Activated T-cell treated with anti-CD3 and anti-CD28 coated beads, Interleukin-2, amount 50 U/mL, for 4 hours (primary cell): Measurements from ENCODE around the gene NTN3. TPM values are rescaled to one million over a fixed set of nuclear protein-coding genes. Genes with fewer than 3 reads are reported as not detected.

ENCODE experiments used
- ATAC-seq, 2 donors: fragments of 200-7000 bp; cut with Tn5 transposase; one replicate each; pipeline ENCODE4 v1.10.0; 2021
- DNase-seq: peaks from one replicate; pipeline ENCODE4 v3.0.0-alpha.2; 2020
- H3K27me3 Mint-ChIP-seq: one replicate; pipeline ENCODE4 v1.8.0; 2021; ENCODE audit warnings: low read depth, mixed read lengths
- H3K36me3 Mint-ChIP-seq: one replicate; pipeline ENCODE4 v1.8.0; 2022; ENCODE audit warnings: mixed read lengths; ENCODE audit not compliant: insufficient read depth
- H3K4me1 Mint-ChIP-seq: one replicate; pipeline ENCODE4 v1.8.0; 2021; ENCODE audit warnings: low read depth, mixed read lengths
- H3K4me3 Mint-ChIP-seq: one replicate; pipeline ENCODE4 v1.8.0; 2021; ENCODE audit warnings: mild to moderate bottlenecking, moderate library complexity, mixed read lengths
- H3K9me3 Mint-ChIP-seq: one replicate; pipeline ENCODE4 v1.8.0; 2021; ENCODE audit warnings: mixed read lengths
- total RNA-seq, 3 donors: library from RNA; stranded (reverse); gene quantifications; one replicate each; pipeline ENCODE4 v1.2.1, GENCODE V29; 2021

NTN3 gene
- total RNA-seq, 3 donors from 2014 or later: not detected

GRCh38 chr16:2486645-2487516 is 15.8 kb downstream of the NTN3 start:
- peak overlapping the region; percentile 42 for H3K4me3 Mint-ChIP-seq
- peaks cover 13% of the 10 kb centered on the region for H3K4me1 Mint-ChIP-seq
- DNase-seq (peak; percentile 78), ATAC-seq (peak; percentile 94 to 98)
- no peaks in the 10 kb centered on the region for H3K9me3 Mint-ChIP-seq
- no peaks in the 10 kb centered on the region for H3K36me3 Mint-ChIP-seq
- no peaks in the 10 kb centered on the region for H3K27me3 Mint-ChIP-seq

- no peaks in the 10 kb centered on the region for H3K36me3 Mint-ChIP-seq
- H3K4me1 Mint-ChIP-seq: peaks cover 12% of the 10 kb centered on the region
- H3K27me3 Mint-ChIP-seq: no peaks in the 10 kb centered on the region
- ATAC-seq: no peak
- peak overlapping the region; percentile 39 for H3K4me3 Mint-ChIP-seq
- no peaks in the 10 kb centered on the region for H3K9me3 Mint-ChIP-seq
- DNase-seq: no peak
Measured at GRCh38 chr16:2487517-2487842, 16.4 kb downstream of the NTN3 start.

DNA sequence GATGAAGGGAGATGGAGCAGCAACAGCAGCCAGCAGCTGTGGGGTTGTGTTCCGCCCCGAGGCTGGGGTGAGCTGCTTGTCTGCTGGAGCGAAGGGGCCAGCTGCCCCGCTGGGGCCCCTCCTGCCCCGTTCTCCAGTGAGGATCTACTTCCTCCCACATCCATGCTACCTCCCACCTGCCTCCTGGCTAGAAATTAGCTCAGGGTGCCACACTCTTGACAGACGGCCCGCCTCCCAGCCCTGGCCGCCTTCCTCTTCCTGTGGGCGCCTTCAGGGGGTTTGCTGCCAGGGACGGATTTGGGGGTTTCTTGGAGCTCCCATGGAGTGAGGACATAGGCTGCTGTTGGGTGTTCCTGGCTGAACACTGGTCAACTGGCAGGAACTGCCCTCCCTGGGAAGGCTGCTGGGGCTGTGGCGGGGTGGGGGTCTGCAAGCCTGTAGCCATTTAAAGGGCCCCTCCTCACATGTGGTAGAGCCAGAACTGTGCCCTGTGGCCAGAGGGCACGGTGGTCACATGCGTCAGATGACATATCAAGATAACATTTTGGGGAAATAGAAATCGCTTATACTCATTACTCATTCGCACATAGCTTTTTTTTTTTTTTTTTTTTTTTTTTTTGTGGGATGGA is 16.9 kb downstream of the NTN3 start:
- no peaks in the 10 kb centered on the region for H3K9me3 Mint-ChIP-seq
- no peak for DNase-seq
- H3K27me3 Mint-ChIP-seq: no peaks in the 10 kb centered on the region
- H3K36me3 Mint-ChIP-seq: no peaks in the 10 kb centered on the region
- H3K4me3 Mint-ChIP-seq: no peak overlapping the region
- H3K4me1 Mint-ChIP-seq: peaks cover 12% of the 10 kb centered on the region
- ATAC-seq: no peak

GRCh38 chr16:2489581-2489980 is 18.5 kb downstream of the NTN3 start:
- DNase-seq: no peak
- Mint-ChIP-seq H3K36me3 (no peaks in the 10 kb centered on the region), H3K27me3 (no peaks in the 10 kb centered on the region), H3K4me1 (peaks cover 12% of the 10 kb centered on the region), H3K9me3 (no peaks in the 10 kb centered on the region), H3K4me3 (no peak overlapping the region)
- ATAC-seq: no peak

DNA sequence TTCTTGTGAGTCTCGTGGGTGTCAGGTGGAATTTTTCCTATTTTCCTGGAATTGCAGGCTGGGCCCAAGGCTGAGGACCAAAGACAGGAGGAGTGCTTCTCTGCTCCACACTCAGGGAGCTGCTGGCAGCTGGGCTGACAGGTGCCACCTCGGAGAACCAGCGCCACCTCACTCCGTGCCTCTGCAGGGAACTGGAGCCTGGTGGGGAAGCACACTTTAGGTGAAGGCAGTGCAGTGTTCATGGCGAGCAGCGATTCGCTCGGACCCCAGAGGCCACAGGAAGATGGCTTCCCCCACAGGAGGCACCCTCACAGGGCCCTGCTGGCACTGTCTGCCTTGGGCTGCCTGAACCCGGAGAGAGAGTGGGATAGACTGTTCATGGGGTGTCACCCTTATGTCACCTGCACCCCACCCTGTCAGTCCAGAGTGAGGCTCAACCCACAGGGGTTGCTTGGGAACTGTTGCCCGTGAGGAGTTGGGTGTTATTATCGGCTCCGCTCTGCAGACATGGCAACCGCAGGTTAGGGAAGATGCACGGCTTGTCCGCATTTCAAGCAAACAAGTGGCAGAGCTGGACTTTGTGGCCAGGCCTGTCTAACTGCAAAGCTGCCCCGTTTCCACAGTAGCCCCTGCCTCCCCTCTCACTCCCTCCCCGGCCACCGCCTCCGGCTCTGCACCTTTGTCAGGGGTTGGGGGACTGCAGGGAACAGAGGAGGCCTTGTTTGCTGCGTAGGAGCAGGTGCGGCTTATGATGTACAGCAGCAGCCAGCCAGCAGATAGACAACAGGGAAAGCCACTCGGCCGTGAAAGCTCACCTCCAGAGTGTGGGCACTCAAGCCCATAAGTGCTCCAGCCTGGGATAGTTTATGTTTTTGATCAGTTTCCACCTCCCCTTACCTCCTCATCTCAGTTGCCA is 19.4 kb downstream of the NTN3 start:
- no peak for DNase-seq
- Mint-ChIP-seq H3K4me3 (no peak overlapping the region), H3K27me3 (no peaks in the 10 kb centered on the region)

DNA sequence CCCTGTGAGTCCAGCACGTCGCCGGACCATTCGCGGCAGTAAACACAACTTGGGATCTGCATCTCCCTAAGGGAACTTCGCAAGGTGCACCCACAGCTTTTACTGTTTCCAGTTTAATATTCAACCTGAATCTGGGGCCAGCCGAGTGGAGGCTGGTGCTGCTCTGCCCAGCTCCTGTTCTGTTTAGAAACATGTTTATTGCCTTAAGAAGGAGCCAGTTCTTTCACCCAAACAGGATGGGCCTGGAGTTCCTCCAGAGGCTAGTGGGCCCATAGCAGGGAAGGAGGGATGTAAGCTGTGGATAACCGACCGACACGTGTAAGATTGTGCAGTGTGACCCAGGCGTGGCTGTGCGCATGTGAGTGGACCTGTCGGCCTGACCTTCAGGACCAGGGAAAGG is 21.2 kb downstream of the NTN3 start:
- Mint-ChIP-seq H3K9me3 (no peaks in the 10 kb centered on the region), H3K36me3 (peaks cover 1% of the 10 kb centered on the region), H3K27me3 (no peaks in the 10 kb centered on the region), H3K4me3 (no peak overlapping the region), H3K4me1 (peaks cover 4% of the 10 kb centered on the region)
- DNase-seq: no peak
- ATAC-seq: no peak

More for the DNA sequence above, 19.4 kb downstream of the NTN3 start:
- no peaks in the 10 kb centered on the region for H3K36me3 Mint-ChIP-seq
- ATAC-seq: no peak
- no peaks in the 10 kb centered on the region for H3K9me3 Mint-ChIP-seq
- H3K4me1 Mint-ChIP-seq: peaks cover 12% of the 10 kb centered on the region

DNA sequence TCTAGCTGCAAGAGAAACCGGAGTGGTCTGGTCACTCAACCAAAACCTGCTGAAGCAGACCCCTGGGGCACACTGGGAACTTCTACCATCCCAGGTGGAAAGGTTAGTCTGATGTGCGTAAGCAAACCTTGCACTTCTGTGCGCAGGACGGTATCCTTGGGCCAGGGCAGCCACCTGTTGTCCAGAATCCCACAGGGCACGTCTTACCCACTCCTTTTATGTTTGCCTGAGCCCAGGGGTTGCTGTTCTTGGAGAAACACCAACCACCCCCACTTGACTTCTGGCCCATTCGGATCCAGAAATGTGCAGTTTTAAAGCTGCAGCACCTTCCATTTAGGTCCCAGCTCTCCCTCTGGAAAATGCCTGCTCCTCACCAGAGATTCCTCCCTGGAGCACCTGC is 22.5 kb downstream of the NTN3 start:
- H3K4me3 Mint-ChIP-seq: no peak overlapping the region
- H3K27me3 Mint-ChIP-seq: no peaks in the 10 kb centered on the region
- no peaks in the 10 kb centered on the region for H3K4me1 Mint-ChIP-seq
- H3K36me3 Mint-ChIP-seq: peaks cover 4% of the 10 kb centered on the region
- no peaks in the 10 kb centered on the region for H3K9me3 Mint-ChIP-seq
- DNase-seq (no peak), ATAC-seq (no peak)

DNA sequence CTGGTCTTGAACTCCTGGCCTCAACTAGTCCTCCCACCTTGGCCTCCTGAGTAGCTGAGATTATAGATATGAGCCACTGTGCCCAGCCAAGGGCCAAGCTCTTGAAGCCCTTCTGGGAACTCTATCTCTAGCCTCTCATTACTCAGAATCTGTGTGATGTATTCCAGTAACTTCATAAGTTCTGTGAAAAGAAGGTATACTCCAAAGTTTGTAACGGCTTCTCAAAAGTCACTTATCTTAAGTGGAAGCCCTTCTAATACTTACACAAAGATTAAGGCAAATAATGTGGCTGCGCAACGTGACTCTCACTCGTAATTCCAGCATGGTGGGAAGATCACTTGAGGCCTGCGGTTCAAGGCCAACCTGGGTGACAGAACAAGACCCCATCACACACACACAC is 23.5 kb downstream of the NTN3 start:
- H3K27me3 Mint-ChIP-seq: no peaks in the 10 kb centered on the region
- H3K36me3 Mint-ChIP-seq: peaks cover 4% of the 10 kb centered on the region
- DNase-seq: no peak
- H3K4me1 Mint-ChIP-seq: no peaks in the 10 kb centered on the region
- H3K9me3 Mint-ChIP-seq: no peaks in the 10 kb centered on the region
- H3K4me3 Mint-ChIP-seq: no peak overlapping the region
- ATAC-seq: no peak

DNA sequence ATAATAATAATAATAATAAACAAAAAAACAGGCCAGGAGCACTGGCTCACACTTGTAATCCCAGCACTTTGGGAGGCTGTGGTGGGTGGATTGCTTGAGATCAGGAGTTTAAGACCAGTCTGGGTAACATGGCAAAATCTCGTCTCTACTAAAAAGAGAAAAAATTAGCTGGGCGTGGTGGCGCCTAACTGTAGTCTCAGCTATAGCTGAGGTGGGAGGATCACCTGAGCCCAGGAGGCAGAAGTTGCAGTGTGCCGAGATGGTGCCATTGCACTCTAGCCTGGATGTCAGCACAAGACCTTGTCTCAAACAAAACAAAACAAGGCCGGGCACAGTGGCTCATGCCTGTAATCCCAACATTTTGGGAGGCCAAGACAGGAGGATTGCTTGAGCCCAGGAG is 23.9 kb downstream of the NTN3 start:
- H3K4me1 Mint-ChIP-seq: no peaks in the 10 kb centered on the region
- H3K4me3 Mint-ChIP-seq: no peak overlapping the region
- H3K9me3 Mint-ChIP-seq: no peaks in the 10 kb centered on the region
- ATAC-seq: no peak
- peaks cover 4% of the 10 kb centered on the region for H3K36me3 Mint-ChIP-seq
- no peak for DNase-seq
- no peaks in the 10 kb centered on the region for H3K27me3 Mint-ChIP-seq

DNA sequence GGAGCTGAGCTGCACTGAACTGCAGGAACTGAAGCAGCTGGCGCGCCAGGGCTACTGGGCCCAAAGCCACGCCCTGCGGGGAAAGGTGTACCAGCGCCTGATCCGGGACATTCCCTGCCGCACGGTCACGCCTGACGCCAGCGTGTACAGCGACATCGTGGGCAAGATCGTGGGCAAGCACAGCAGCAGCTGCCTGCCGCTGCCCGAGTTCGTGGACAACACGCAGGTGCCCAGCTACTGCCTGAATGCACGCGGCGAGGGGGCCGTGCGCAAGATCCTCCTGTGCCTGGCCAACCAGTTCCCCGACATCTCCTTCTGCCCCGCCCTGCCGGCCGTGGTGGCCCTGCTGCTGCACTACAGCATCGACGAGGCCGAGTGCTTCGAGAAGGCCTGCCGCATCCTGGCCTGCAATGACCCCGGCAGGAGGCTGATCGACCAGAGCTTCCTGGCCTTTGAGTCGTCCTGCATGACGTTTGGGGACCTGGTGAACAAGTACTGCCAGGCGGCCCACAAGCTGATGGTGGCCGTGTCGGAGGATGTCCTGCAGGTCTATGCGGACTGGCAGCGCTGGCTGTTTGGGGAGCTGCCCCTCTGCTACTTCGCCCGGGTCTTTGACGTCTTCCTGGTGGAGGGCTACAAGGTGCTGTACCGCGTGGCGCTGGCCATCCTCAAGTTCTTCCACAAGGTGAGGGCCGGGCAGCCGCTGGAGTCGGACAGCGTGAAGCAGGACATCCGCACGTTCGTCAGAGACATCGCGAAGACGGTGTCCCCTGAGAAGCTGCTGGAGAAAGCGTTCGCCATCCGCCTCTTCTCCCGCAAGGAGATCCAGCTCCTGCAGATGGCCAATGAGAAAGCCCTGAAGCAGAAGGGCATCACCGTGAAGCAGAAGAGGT is 25.4 kb downstream of the NTN3 start:
- H3K4me1 Mint-ChIP-seq: no peaks in the 10 kb centered on the region
- H3K9me3 Mint-ChIP-seq: no peaks in the 10 kb centered on the region
- no peak for DNase-seq
- H3K4me3 Mint-ChIP-seq: no peak overlapping the region
- H3K36me3 Mint-ChIP-seq: peaks cover 4% of the 10 kb centered on the region
- no peaks in the 10 kb centered on the region for H3K27me3 Mint-ChIP-seq
- ATAC-seq: no peak

DNA sequence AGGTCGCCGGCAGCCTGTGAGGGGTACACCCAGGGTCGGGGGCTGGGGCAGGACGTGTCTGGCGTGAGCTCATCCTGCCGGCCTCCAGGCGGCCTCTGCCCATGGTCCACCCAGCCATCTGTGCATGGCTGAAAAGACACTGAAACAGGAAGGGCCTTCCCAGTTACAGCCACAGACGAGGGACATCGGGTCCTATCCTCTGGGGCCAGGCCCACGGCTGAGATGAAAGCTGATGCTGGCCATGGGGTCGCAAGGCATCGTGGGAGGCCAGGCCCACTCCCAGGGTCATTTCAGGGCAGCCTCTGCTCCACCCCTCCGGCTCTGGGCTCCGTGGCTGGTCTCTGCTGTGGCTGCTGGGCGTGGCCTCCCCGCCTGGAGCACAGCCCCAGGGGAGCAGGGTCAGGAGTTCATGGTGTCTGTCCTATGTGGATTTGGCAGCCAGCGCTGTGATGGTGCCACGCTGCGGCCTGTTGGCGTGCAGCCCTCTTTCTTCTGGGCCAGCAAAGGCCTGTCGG is 26.1 kb downstream of the NTN3 start:
- H3K4me3 Mint-ChIP-seq: no peak overlapping the region
- no peaks in the 10 kb centered on the region for H3K4me1 Mint-ChIP-seq
- DNase-seq: no peak
- no peaks in the 10 kb centered on the region for H3K27me3 Mint-ChIP-seq
- no peaks in the 10 kb centered on the region for H3K9me3 Mint-ChIP-seq
- ATAC-seq: no peak
- H3K36me3 Mint-ChIP-seq: peaks cover 4% of the 10 kb centered on the region

GRCh38 chr16:2497695-2498484 is 26.8 kb downstream of the NTN3 start:
- DNase-seq (no peak), ATAC-seq (no peak)
- no peak overlapping the region for H3K4me3 Mint-ChIP-seq
- H3K36me3 Mint-ChIP-seq: peaks cover 4% of the 10 kb centered on the region
- no peaks in the 10 kb centered on the region for H3K27me3 Mint-ChIP-seq
- H3K4me1 Mint-ChIP-seq: no peaks in the 10 kb centered on the region
- no peaks in the 10 kb centered on the region for H3K9me3 Mint-ChIP-seq
